ENCODE measurements around the gene ABCF2. TPM values are rescaled to one million over a fixed set of nuclear protein-coding genes. Genes with fewer than 3 reads are reported as not detected.
A peak's percentile ranks its signal among the peaks of the same experiment; 100 is the strongest.

Gene ABCF2
- total RNA-seq, 1 donor from 2014 or later = 85.4 TPM

- Mint-ChIP-seq H3K4me1 (ENCODE audit: low read depth) (peaks cover 24% of the 10 kb centered on the region), H3K9me3 (no peaks in the 10 kb centered on the region), H3K27ac (no peak overlapping the region), H3K27me3 (ENCODE audit: insufficient read depth) (no peaks in the 10 kb centered on the region), H3K36me3 (ENCODE audit: low read depth) (peaks cover 15% of the 10 kb centered on the region), H3K4me3 (no peak overlapping the region)
- no peak for DNase-seq (ENCODE audit: low spot score)
- intact Hi-C loops (cut with micrococcal nuclease) = loop anchor here (10.0 kb wide), 1 partner anchor 1438 kb away; the partner anchor contains the start of gene XRCC2
These were observed 9.4 kb upstream of the ABCF2 start for GRCh38 chr7:151236406-151236805.

- no peak for DNase-seq (ENCODE audit: low spot score)
- intact Hi-C loops (cut with micrococcal nuclease) = loop anchor here (10.0 kb wide), 1 partner anchor 1440 kb away; the partner anchor contains the start of gene XRCC2
- H3K9me3 Mint-ChIP-seq = no peaks in the 10 kb centered on the region
- peaks cover 15% of the 10 kb centered on the region for H3K36me3 Mint-ChIP-seq (ENCODE audit: low read depth)
- H3K4me3 Mint-ChIP-seq = peak overlapping the region; percentile 67
- H3K4me1 Mint-ChIP-seq (ENCODE audit: low read depth) = peaks cover 28% of the 10 kb centered on the region
- no peaks in the 10 kb centered on the region for H3K27me3 Mint-ChIP-seq (ENCODE audit: insufficient read depth)
- no peak overlapping the region for H3K27ac Mint-ChIP-seq
These were observed 8.2 kb upstream of the ABCF2 start for GRCh38 chr7:151235091-151235787.

DNA sequence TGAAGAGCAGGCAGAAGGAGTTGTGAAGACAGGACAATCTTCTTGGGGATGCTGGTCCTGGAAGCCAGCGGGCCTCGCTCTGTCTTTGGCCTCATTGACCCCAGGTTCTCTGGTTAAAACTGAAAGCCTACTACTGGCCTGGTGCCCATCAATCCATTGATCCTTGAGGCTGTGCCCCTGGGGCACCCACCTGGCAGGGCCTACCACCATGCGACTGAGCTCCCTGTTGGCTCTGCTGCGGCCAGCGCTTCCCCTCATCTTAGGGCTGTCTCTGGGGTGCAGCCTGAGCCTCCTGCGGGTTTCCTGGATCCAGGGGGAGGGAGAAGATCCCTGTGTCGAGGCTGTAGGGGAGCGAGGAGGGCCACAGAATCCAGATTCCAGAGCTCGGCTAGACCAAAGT, 6.8 kb upstream of the ABCF2 start:
- Mint-ChIP-seq H3K36me3 (ENCODE audit: low read depth) (peaks cover 10% of the 10 kb centered on the region), H3K4me3 (peak overlapping the region; percentile 100), H3K9me3 (no peaks in the 10 kb centered on the region), H3K27ac (peak overlapping the region; percentile 98), H3K4me1 (ENCODE audit: low read depth) (peaks cover 28% of the 10 kb centered on the region), H3K27me3 (ENCODE audit: insufficient read depth) (peaks cover 2% of the 10 kb centered on the region)
- no peak for DNase-seq (ENCODE audit: low spot score)
- intact Hi-C loops (cut with micrococcal nuclease) = loop anchor here (2.0 to 10.0 kb wide), 4 partner anchors 117 to 1441 kb away; partner anchors contain the start of genes XRCC2 and ZNF775

DNA sequence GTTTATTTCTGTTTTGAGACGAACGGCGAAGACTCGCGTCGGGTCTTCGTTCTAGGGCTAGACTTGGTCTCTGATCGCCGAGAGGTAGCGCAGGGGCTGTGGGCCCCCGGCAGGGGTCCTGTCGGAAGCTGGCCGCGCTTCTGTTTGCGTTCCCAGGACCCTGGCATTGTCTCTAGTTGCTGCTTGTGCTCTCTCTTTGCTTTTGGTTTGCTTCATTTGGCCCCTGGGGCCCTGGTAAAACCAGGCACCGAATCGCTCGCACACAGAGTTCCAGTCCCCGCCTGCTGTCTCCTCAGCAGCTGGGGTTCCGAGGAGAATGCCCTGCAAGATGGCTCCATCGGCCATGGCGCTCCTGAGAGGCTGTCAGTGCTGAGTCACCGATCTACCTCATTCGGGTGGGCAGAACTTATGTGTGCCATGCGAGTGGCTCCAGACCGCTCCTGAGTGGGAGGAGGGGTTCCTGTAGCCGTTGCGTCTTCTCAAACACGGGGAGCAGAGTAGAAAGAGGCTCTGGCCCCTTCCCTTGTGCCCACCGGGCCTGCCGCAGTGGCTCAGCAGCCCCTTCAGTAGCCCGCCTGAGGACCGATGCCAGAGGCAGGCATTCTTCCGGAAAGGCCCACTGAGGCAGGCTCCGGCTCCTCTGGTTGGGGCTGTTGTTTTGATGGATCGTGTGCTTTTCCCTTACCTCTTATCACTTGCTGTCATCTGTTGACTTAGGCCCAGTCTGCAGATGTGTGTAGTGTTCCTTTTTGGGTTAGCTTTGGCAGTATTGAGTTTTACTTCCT, 6.1 kb upstream of the ABCF2 start:
- intact Hi-C loops (cut with micrococcal nuclease) = loop anchor here (1.0 to 10.0 kb wide), 11 partner anchors 11 to 1442 kb away; partner anchors contain the start of genes ABCB8, NUB1, TMUB1 and XRCC2

GRCh38 chr7:151232091-151232916, 5.3 kb upstream of the ABCF2 start, which contains the start of gene CHPF2:
Gene CHPF2 (plus strand): TSS chr7:151232483. CDS start chr7:151234012, 1,529 bp downstream.
- intact Hi-C loops (cut with micrococcal nuclease) = loop anchor here (1.0 to 10.0 kb wide), 11 partner anchors 12 to 1442 kb away; partner anchors contain the start of genes ABCB8, NUB1, TMUB1 and XRCC2
- H3K4me1 Mint-ChIP-seq (ENCODE audit: low read depth) = peaks cover 35% of the 10 kb centered on the region

More for the DNA sequence above, 6.1 kb upstream of the ABCF2 start:
- peaks cover 10% of the 10 kb centered on the region for H3K36me3 Mint-ChIP-seq (ENCODE audit: low read depth)
- no peaks in the 10 kb centered on the region for H3K9me3 Mint-ChIP-seq
- H3K27me3 Mint-ChIP-seq (ENCODE audit: insufficient read depth) = peaks cover 2% of the 10 kb centered on the region
- peak overlapping the region; percentile 100 for H3K4me3 Mint-ChIP-seq
- H3K27ac Mint-ChIP-seq = peak overlapping the region; percentile 98
- DNase-seq (ENCODE audit: low spot score) = peak; percentile 53
- peaks cover 29% of the 10 kb centered on the region for H3K4me1 Mint-ChIP-seq (ENCODE audit: low read depth)

DNA sequence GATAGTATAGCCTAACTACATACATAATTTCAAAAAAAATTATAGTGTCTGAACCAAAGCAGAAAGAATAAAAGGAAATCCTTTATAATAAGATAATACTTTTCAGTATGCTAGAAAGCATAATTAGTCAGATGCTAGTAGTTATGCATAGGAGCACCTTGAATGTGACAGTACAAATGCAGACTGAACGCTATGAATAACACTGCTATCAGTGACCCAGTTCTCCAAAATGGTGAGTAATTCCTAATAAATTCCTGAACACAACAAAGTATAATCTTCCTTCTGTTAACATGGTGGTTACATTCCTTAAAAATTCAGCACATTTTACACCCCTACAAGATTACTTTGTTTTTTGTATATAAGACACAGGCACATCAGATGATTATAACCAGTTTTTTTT, 4.1 kb upstream of the ABCF2 start:
- intact Hi-C loops (cut with micrococcal nuclease) = loop anchor here (5.0 to 10.0 kb wide), 2 partner anchors 401 to 1444 kb away; partner anchors contain the start of gene XRCC2
- peak overlapping the region; percentile 28 for H3K4me3 Mint-ChIP-seq

More at GRCh38 chr7:151232091-151232916, 5.3 kb upstream of the ABCF2 start, which contains the start of gene CHPF2:
- Mint-ChIP-seq H3K27ac (peak within 1 kb of the TSS; percentile 98), H3K9me3 (no peaks in the 10 kb centered on the region), H3K4me3 (peak within 1 kb of the TSS; percentile 100), H3K36me3 (ENCODE audit: low read depth) (peaks cover 10% of the 10 kb centered on the region), H3K27me3 (ENCODE audit: insufficient read depth) (peaks cover 2% of the 10 kb centered on the region)
- DNase-seq (ENCODE audit: low spot score) = peak; percentile 89

DNA sequence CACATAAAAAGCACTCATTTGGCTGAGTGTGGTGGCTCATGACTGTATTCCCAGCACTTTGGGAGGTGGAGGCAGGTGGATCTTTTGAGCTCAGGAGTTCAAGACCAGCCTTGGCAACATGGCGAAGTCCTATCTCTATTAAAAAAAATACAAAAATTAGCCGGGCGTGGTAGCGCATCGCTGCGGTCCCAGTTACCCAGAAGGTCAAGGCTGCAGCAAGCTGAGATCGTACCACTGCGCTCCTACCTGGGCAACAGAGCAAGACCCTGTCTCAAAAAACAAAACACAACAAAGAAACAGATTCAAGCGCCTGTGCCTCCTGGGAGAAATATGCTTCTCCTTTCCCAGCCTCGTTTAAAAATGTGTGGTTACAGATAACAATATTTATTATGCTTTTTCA, 2.2 kb upstream of the ABCF2 start:
- Mint-ChIP-seq H3K27ac (no peak overlapping the region), H3K4me3 (no peak overlapping the region), H3K9me3 (no peaks in the 10 kb centered on the region), H3K27me3 (ENCODE audit: insufficient read depth) (peaks cover 2% of the 10 kb centered on the region), H3K4me1 (ENCODE audit: low read depth) (peaks cover 54% of the 10 kb centered on the region), H3K36me3 (ENCODE audit: low read depth) (peaks cover 24% of the 10 kb centered on the region)
- DNase-seq (ENCODE audit: low spot score) = no peak
- intact Hi-C loops (cut with micrococcal nuclease) = no loop called here

More for the DNA sequence above, 4.1 kb upstream of the ABCF2 start:
- DNase-seq (ENCODE audit: low spot score) = no peak
- H3K36me3 Mint-ChIP-seq (ENCODE audit: low read depth) = peaks cover 14% of the 10 kb centered on the region
- peaks cover 2% of the 10 kb centered on the region for H3K27me3 Mint-ChIP-seq (ENCODE audit: insufficient read depth)
- H3K4me1 Mint-ChIP-seq (ENCODE audit: low read depth) = peaks cover 44% of the 10 kb centered on the region
- H3K9me3 Mint-ChIP-seq = no peaks in the 10 kb centered on the region
- no peak overlapping the region for H3K27ac Mint-ChIP-seq

DNA sequence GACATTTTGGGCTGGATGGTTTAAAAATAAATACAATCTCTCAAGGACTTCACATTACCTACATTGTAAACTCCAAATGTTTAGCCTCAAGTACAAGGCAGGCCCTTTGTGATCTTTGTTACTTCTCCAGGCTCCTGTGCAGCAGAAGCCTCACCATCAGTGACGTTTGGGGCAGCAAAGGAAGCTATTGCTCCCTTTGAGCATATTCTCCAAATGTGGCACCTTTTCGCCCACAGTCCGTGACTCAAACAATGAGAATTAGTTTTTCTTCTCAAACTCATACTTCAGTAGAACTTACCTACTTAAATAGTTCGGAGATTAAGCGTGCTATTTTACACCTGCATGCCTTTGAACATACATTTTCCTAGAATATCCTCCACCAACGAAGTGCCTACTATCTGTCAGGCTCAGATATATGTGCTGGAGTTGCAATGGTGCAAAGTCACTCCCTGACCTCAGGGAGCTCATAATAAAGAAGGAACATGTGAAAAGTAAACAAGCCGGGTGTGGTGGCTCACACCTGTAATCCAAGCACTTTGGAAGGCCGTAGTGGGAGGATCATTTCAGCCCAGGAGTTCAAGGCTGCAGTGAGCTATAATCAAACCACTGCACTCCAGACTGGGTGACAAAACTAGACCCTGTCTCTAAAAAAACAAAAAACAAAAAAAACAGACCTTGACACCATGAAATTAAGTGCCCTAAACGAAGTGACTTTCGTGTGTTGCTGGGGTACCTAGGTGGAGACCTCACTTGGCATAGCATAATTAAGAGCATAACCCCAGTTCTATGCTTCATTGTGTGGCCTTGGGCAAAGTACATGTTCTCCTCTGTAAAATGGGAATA, 1.2 kb upstream of the ABCF2 start:
- peaks cover 45% of the 10 kb centered on the region for H3K4me1 Mint-ChIP-seq (ENCODE audit: low read depth)

GRCh38 chr7:151226560-151226874, 488 bp downstream of the ABCF2 start:
- peaks cover 37% of the 10 kb centered on the region for H3K4me1 Mint-ChIP-seq (ENCODE audit: low read depth)
- intact Hi-C loops (cut with micrococcal nuclease) = no loop called here
- peaks cover 2% of the 10 kb centered on the region for H3K27me3 Mint-ChIP-seq (ENCODE audit: insufficient read depth)
- H3K27ac Mint-ChIP-seq = peak overlapping the region; percentile 94
- no peak for DNase-seq (ENCODE audit: low spot score)
- peak overlapping the region; percentile 98 for H3K4me3 Mint-ChIP-seq
- H3K9me3 Mint-ChIP-seq = no peaks in the 10 kb centered on the region
- H3K36me3 Mint-ChIP-seq (ENCODE audit: low read depth) = peaks cover 37% of the 10 kb centered on the region

More for the DNA sequence above, 1.2 kb upstream of the ABCF2 start:
- intact Hi-C loops (cut with micrococcal nuclease) = no loop called here
- peak overlapping the region; percentile 62 for H3K27ac Mint-ChIP-seq
- no peak for DNase-seq (ENCODE audit: low spot score)
- H3K9me3 Mint-ChIP-seq = no peaks in the 10 kb centered on the region
- H3K36me3 Mint-ChIP-seq (ENCODE audit: low read depth) = peaks cover 26% of the 10 kb centered on the region
- H3K4me3 Mint-ChIP-seq = peak overlapping the region; percentile 98
- H3K27me3 Mint-ChIP-seq (ENCODE audit: insufficient read depth) = peaks cover 2% of the 10 kb centered on the region

GRCh38 chr7:151225948-151226510, 976 bp downstream of the ABCF2 start:
- intact Hi-C loops (cut with micrococcal nuclease) = no loop called here
- H3K27me3 Mint-ChIP-seq (ENCODE audit: insufficient read depth) = peaks cover 2% of the 10 kb centered on the region

GRCh38 chr7:151223728-151224127, 3.3 kb downstream of the ABCF2 start:
- no peaks in the 10 kb centered on the region for H3K27me3 Mint-ChIP-seq (ENCODE audit: insufficient read depth)
- H3K4me3 Mint-ChIP-seq = no peak overlapping the region
- peaks cover 47% of the 10 kb centered on the region for H3K36me3 Mint-ChIP-seq (ENCODE audit: low read depth)
- peaks cover 33% of the 10 kb centered on the region for H3K4me1 Mint-ChIP-seq (ENCODE audit: low read depth)
- intact Hi-C loops (cut with micrococcal nuclease) = no loop called here
- H3K9me3 Mint-ChIP-seq = no peaks in the 10 kb centered on the region
- DNase-seq (ENCODE audit: low spot score) = no peak
- H3K27ac Mint-ChIP-seq = no peak overlapping the region

More at GRCh38 chr7:151225948-151226510, 976 bp downstream of the ABCF2 start:
- peaks cover 32% of the 10 kb centered on the region for H3K4me1 Mint-ChIP-seq (ENCODE audit: low read depth)
- H3K9me3 Mint-ChIP-seq = no peaks in the 10 kb centered on the region
- peaks cover 39% of the 10 kb centered on the region for H3K36me3 Mint-ChIP-seq (ENCODE audit: low read depth)
- H3K27ac Mint-ChIP-seq = peak overlapping the region; percentile 94
- H3K4me3 Mint-ChIP-seq = peak overlapping the region; percentile 98
- DNase-seq (ENCODE audit: low spot score) = no peak

Measured in activated T-helper 1 cell treated with anti-CD3 and anti-CD28 coated beads, Interleukin-12 subunit alpha, Interleukin-12 subunit beta, Interleukin-2, Interleukin-4 antibody, amounts not matched to agents 30 ng/mL and 10 ng/mL and 1 ng/mL, durations not matched to agents 14 hours and 24 hours and 36 hours (primary cell).